Measurements from ENCODE around the gene KCNC4. TPM values are rescaled to one million over a fixed set of nuclear protein-coding genes. Genes with fewer than 3 reads are reported as not detected.

The KCNC4 gene
- total and polyA plus RNA-seq, 2 of the 13 experiments (the other 11 are each of a cell fraction or from before 2014, with no cell fraction given), result 0.24 to 0.66 TPM

DNA sequence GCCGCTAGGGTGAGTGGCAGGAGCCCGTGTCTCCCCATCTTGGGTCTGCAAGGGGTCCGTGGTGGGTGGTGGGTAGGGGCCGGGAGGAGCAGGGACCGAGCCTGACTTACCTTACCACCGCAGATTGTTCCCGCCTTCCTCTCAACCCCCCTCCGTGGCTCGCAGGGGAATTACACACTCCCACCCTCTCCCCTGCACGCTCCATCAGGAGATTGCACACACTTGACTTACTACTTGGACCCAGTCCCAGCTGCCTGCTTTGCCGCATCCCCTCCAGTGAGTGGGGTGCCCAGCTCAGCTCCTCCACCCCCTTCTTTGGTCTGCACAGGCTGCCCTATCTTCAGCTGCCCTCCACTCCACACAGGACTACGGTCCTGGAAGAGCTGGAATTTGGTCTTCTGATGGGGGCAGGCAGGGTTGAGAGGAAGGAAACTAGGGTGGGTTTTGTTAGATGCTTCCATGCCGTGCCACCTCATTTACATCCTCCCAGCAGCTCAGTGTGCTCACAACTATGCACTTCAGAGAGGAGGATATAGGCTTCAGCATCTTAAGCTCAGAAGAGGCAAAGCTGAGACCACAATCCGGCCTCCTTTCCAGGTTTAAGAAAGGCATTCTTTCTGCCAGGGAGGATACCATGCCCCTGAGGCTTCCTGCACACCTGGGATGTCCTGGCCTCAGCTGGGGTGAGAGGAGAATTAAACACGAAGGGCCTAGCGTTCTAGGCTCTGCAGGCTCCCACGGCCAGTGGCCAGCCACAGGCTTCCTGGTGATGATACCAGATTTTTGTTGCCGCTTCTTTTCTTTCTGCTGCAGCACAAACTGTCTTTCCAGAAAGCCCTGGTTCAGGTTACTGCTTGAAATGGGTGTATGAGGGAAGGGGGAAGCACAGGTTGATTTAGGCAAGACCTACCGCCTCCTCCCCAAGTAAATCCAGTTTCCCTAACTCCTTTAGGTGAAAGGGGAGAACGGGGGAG, 2.3 kb downstream of the KCNC4 start (continued):
- TF ChIP-seq, protein P1, sequence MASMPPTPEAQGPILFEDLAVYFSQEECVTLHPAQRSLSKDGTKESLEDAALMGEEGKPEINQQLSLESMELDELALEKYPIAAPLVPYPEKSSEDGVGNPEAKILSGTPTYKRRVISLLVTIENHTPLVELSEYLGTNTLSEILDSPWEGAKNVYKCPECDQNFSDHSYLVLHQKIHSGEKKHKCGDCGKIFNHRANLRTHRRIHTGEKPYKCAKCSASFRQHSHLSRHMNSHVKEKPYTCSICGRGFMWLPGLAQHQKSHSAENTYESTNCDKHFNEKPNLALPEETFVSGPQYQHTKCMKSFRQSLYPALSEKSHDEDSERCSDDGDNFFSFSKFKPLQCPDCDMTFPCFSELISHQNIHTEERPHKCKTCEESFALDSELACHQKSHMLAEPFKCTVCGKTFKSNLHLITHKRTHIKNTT (CRISPR knock-in tag; IDR thresholded peaks at IDR 0.05), result no peak

DNA sequence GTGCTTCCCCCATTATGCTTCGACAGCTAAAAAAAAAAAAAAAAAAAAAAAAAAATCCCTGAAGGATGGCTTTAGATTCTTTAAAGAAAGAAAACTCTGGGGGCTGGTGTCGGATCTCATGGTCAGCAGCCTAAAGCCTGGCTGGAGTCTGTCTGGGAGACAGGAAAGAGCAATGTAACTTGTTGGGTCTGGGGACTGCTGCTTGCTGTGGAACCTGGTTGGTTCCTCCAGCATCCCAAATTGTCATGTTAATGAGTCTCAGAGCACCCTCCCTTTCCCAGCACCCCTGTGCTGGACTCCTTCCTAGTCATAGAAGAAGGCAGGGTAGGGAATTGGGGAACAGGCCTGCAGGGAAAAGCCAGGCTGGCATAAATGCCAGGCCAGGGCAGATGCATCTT, 3.0 kb downstream of the KCNC4 start:
- CTCF ChIA-PET (ENCODE audit: low intra/inter-chr PET ratio, low total read pairs), result no interaction called here
- intact Hi-C loops (cut with micrococcal nuclease; ENCODE audit: unreplicated experiment) (no loop called here), in situ Hi-C loops (cut with HindIII; ENCODE audit: extremely low pct_ligation_motif_present, low pct_unique_long_range_greater_than_20kb) (no loop called here)
- Histone ChIP-seq H2AFZ (ENCODE audit: low read length) (no peak overlapping the region), H3K36me3 (replicated peaks in 1 of 2; ENCODE audit: control insufficient read depth in 1 of 2, insufficient read depth in 2 of 2, low read length in 2 of 2) (no peaks in the 10 kb centered on the region), H3K27me3 (ENCODE audit: control insufficient read depth in 1 of 2, insufficient read depth in 2 of 2, low read length in 2 of 2) (peaks cover 2 to 49% of the 10 kb centered on the region in 2 experiments; a peak in 3 of 5 replicates), H3K9me3 (ENCODE audit: low read length) (no peaks in the 10 kb centered on the region), H3K4me3 (replicated peaks in 1 of 3; ENCODE audit: insufficient read depth in 1 of 3, low read depth in 2 of 3, low read length in 3 of 3) (no peak overlapping the region), H3K4me2 (ENCODE audit: low read depth, low read length) (no peak overlapping the region), H3K9ac (ENCODE audit: insufficient read depth, low read depth, low read length) (no peak overlapping the region), H4K20me1 (ENCODE audit: insufficient read depth, low read length) (no peaks in the 10 kb centered on the region), H3K4me1 (ENCODE audit: insufficient read depth, low read length) (peaks cover 10% of the 10 kb centered on the region), H3K79me2 (ENCODE audit: insufficient read depth, low read length) (no peaks in the 10 kb centered on the region), H3K27ac (ENCODE audit: extremely low read length, insufficient read depth, low read length) (no peak overlapping the region)
- ATAC-seq, result no peak
- BruUV-seq (replicated peaks), result no TSS peak
- WGBS (ENCODE audit: low lambda C conversion rate), result 13% methylated on average over 2 of the region's 2 CpGs
- no peak for DNase-seq (ENCODE audit: low spot score)
- POLR2A ChIA-PET, result no interaction called here
- no peak for TF ChIP-seq HES4 (CRISPR knock-in tag; IDR thresholded peaks at IDR 0.05; ENCODE audit: borderline replicate concordance)
- TF ChIP-seq, protein P2, sequence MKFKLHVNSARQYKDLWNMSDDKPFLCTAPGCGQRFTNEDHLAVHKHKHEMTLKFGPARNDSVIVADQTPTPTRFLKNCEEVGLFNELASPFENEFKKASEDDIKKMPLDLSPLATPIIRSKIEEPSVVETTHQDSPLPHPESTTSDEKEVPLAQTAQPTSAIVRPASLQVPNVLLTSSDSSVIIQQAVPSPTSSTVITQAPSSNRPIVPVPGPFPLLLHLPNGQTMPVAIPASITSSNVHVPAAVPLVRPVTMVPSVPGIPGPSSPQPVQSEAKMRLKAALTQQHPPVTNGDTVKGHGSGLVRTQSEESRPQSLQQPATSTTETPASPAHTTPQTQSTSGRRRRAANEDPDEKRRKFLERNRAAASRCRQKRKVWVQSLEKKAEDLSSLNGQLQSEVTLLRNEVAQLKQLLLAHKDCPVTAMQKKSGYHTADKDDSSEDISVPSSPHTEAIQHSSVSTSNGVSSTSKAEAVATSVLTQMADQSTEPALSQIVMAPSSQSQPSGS (CRISPR knock-in tag; IDR thresholded peaks at IDR 0.05), result no peak
- TF ChIP-seq TEAD2 (CRISPR knock-in tag; IDR thresholded peaks at IDR 0.05), result no peak
- TF ChIP-seq ZNF564 (CRISPR knock-in tag; IDR thresholded peaks at IDR 0.05), result no peak
- TF ChIP-seq ZNF496 (CRISPR knock-in tag; IDR thresholded peaks at IDR 0.05; ENCODE audit: insufficient replicate concordance), result no peak
- no peak for TF ChIP-seq STAG1 (CRISPR knock-in tag; IDR thresholded peaks at IDR 0.05)
- TF ChIP-seq ZNF562 (CRISPR knock-in tag; IDR thresholded peaks at IDR 0.05; ENCODE audit: borderline replicate concordance), result no peak
- TF ChIP-seq THAP11 (CRISPR knock-in tag; IDR thresholded peaks at IDR 0.05), result no peak
- TF ChIP-seq, protein P3, sequence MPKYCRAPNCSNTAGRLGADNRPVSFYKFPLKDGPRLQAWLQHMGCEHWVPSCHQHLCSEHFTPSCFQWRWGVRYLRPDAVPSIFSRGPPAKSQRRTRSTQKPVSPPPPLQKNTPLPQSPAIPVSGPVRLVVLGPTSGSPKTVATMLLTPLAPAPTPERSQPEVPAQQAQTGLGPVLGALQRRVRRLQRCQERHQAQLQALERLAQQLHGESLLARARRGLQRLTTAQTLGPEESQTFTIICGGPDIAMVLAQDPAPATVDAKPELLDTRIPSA (CRISPR knock-in tag; IDR thresholded peaks at IDR 0.05; ENCODE audit: borderline replicate concordance), result no peak
- TF ChIP-seq WIZ (CRISPR knock-in tag; IDR thresholded peaks at IDR 0.05), result no peak
- TF ChIP-seq CEBPB (IDR thresholded peaks at IDR 0.05; ENCODE audit: borderline replicate concordance, low read depth, low read length), result no peak
- TF ChIP-seq GTF3A (CRISPR knock-in tag; conservative IDR thresholded peaks at IDR 0.05), result no peak
- no peak for TF ChIP-seq ZFP36L2 (CRISPR knock-in tag; IDR thresholded peaks at IDR 0.05)
- FAIRE-seq, result no peak
